ENCODE results near the gene LZTR1. TPM values are rescaled to one million over a fixed set of nuclear protein-coding genes. Genes with fewer than 3 reads are reported as not detected.

Gene LZTR1
- total RNA-seq, 4 donors from 2014 or later, result 45.4 to 63.0 (median 53.4) TPM

GRCh38 chr22:20988573-20989322 is 6.7 kb downstream of the LZTR1 start:
- ATAC-seq, result no peak
- TF ChIP-seq POLR2A (IDR thresholded peaks at IDR 0.05), result no peak
- no peak for TF ChIP-seq EP300 (IDR thresholded peaks at IDR 0.05)
- TF ChIP-seq CTCF (IDR thresholded peaks at IDR 0.05), result no peak
- TF ChIP-seq POLR2AphosphoS5 (IDR thresholded peaks at IDR 0.05), result no peak
- 63% methylated on average over 2 of the region's 16 CpGs; no CpG with 5 or more reads in 1 of the 2 donors for WGBS, 2 donors (ENCODE audit: low coverage in 1 of 2)
- peaks cover 0 to 10% (median 3%) of the 10 kb centered on the region in 3 donors for H3K4me1 ChIP-seq
- no peaks in the 10 kb centered on the region for H3K9me3 ChIP-seq
- no peak overlapping the region for H3K27ac ChIP-seq
- no peaks in the 10 kb centered on the region for H3K27me3 ChIP-seq
- H3K36me3 ChIP-seq, result peaks cover 0 to 94% of the 10 kb centered on the region in 2 donors
- no peak overlapping the region for H3K4me3 ChIP-seq

GRCh38 chr22:20989323-20990138 is 7.4 kb downstream of the LZTR1 start:
- H3K27ac ChIP-seq, result no peak overlapping the region
- H3K9me3 ChIP-seq, result no peaks in the 10 kb centered on the region
- peaks cover 0 to 2% (median 0%) of the 10 kb centered on the region in 3 donors for H3K4me1 ChIP-seq
- no peak for ATAC-seq
- peaks cover 0 to 96% of the 10 kb centered on the region in 2 donors for H3K36me3 ChIP-seq
- no peak overlapping the region for H3K4me3 ChIP-seq
- TF ChIP-seq CTCF (IDR thresholded peaks at IDR 0.05) (no peak), POLR2A (IDR thresholded peaks at IDR 0.05) (no peak), POLR2AphosphoS5 (IDR thresholded peaks at IDR 0.05) (no peak), EP300 (IDR thresholded peaks at IDR 0.05) (no peak)
- no peaks in the 10 kb centered on the region for H3K27me3 ChIP-seq
- 71 to 77% methylated on average over 3 to 4 of the region's 17 CpGs for WGBS, 2 donors (ENCODE audit: low coverage in 1 of 2)

GRCh38 chr22:20990184-20991180 is 8.4 kb downstream of the LZTR1 start:
- Histone ChIP-seq H3K36me3 (peaks cover 0 to 96% of the 10 kb centered on the region in 2 donors), H3K4me1 (no peaks in the 10 kb centered on the region), H3K27ac (no peak overlapping the region), H3K4me3 (no peak overlapping the region), H3K27me3 (no peaks in the 10 kb centered on the region), H3K9me3 (no peaks in the 10 kb centered on the region)
- TF ChIP-seq EP300 (IDR thresholded peaks at IDR 0.05) (no peak), POLR2A (IDR thresholded peaks at IDR 0.05) (no peak), CTCF (IDR thresholded peaks at IDR 0.05) (no peak), POLR2AphosphoS5 (IDR thresholded peaks at IDR 0.05) (no peak)
- WGBS, 2 donors (ENCODE audit: low coverage in 1 of 2), result 68 to 88% methylated on average over 7 to 8 of the region's 21 CpGs
- ATAC-seq, result no peak

- H3K4me1 ChIP-seq, result no peaks in the 10 kb centered on the region
- ATAC-seq, result no peak
- H3K27ac ChIP-seq, result no peak overlapping the region
- no peaks in the 10 kb centered on the region for H3K27me3 ChIP-seq
- peaks cover 0 to 99% of the 10 kb centered on the region in 2 donors for H3K36me3 ChIP-seq
- no peak overlapping the region for H3K4me3 ChIP-seq
- WGBS, 2 donors (ENCODE audit: low coverage in 1 of 2), result 93% methylated on average over 3 of the region's 24 CpGs; no CpG with 5 or more reads in 1 of the 2 donors
- TF ChIP-seq POLR2A (IDR thresholded peaks at IDR 0.05), result no peak
- TF ChIP-seq EP300 (IDR thresholded peaks at IDR 0.05), result no peak
- no peak for TF ChIP-seq POLR2AphosphoS5 (IDR thresholded peaks at IDR 0.05)
- no peak for TF ChIP-seq CTCF (IDR thresholded peaks at IDR 0.05)
- no peaks in the 10 kb centered on the region for H3K9me3 ChIP-seq
These were observed 9.4 kb downstream of the LZTR1 start for GRCh38 chr22:20991252-20992055.
